ENCODE measurements around the gene ITPKC. TPM values are rescaled to one million over a fixed set of nuclear protein-coding genes. Genes with fewer than 3 reads are reported as not detected.

Gene ITPKC
- total and polyA plus RNA-seq, 10 of the 15 experiments (the other 5 are each of a cell fraction or from before 2014, with no cell fraction given), result 0.03 to 6.4 (median 3.5) TPM

DNA sequence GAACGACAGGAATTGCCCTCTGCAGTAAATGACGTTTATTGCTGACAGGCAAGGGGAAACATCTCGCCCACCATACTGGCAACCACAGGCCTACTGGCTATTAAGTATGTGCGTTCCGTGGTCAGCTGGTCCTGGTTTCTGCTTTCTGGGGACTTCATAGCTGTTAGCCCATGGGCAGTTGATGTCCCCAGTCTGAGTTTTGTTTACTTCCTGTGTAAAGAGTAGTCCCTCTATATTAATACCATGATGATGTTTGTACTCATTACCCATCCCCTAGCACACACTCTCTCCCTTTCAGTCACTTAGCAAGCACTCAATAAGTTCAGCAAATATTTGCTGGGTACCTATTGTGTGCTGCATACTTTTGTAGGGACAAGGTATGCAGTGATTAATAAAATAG, 52.0 kb downstream of the ITPKC start:
- H3K9ac ChIP-seq (ENCODE audit: control insufficient read depth, insufficient read depth, low read length), result no peak overlapping the region
- ChIA-PET RAD21 (ENCODE audit: unreplicated experiment) (no interaction called here), CTCF (no interaction called here), POLR2A (no interaction called here), SMC1A (ENCODE audit: uncharacterized antibody, unreplicated experiment) (interaction anchor here (2.3 to 11.2 kb wide), 2 partner anchors 9 to 16 kb away, joined by 5 to 256 read pairs; partner anchors contain the start of genes ACTMAP, RAB4B and SNRPA)
- BruUV-seq (replicated peaks), result no TSS peak
- H3K36me3 ChIP-seq (ENCODE audit: control insufficient read depth in 2 of 2, insufficient read depth in 2 of 2, low read length in 1 of 2), result peaks cover 15 to 16% of the 10 kb centered on the region in 2 experiments; a peak in 3 of 4 replicates
- in situ Hi-C loops (cut with MboI) (no loop called here), intact Hi-C loops (cut with micrococcal nuclease; ENCODE audit: unreplicated experiment) (no loop called here)
- no peak for FAIRE-seq
- DNase-seq (ENCODE audit: low read depth, low spot score), result no peak
- H3K4me2 ChIP-seq (ENCODE audit: control insufficient read depth, insufficient read depth), result no peak overlapping the region
- WGBS (ENCODE audit: insufficient coverage, insufficient replicate concordance, low lambda C conversion rate, missing lambda C conversion rate), result 65% methylated on average over 5 of the region's 5 CpGs
- H3K9me3 ChIP-seq (replicated peaks; ENCODE audit: control insufficient read depth, insufficient read depth, low read length), result peaks cover 2% of the 10 kb centered on the region
- H3K27me3 ChIP-seq (replicated peaks in 1 of 2; ENCODE audit: control insufficient read depth in 2 of 2, insufficient read depth in 2 of 2, low read length in 1 of 2), result no peaks in the 10 kb centered on the region
- H3K4me3 ChIP-seq, result no peak overlapping the region
- H3K4me1 ChIP-seq (ENCODE audit: control insufficient read depth, insufficient read depth, low read length), result no peaks in the 10 kb centered on the region
- H3K79me2 ChIP-seq (ENCODE audit: control insufficient read depth, insufficient read depth, low read length), result no peaks in the 10 kb centered on the region
- H3K27ac ChIP-seq (ENCODE audit: control insufficient read depth, insufficient read depth), result no peak overlapping the region
- no peaks in the 10 kb centered on the region for H4K20me1 ChIP-seq (ENCODE audit: control insufficient read depth, insufficient read depth)
- no peak for ATAC-seq
- no peak overlapping the region for H2AFZ ChIP-seq (ENCODE audit: control insufficient read depth, low read depth, low read length)
- TF ChIP-seq CREM (IDR thresholded peaks at IDR 0.05; ENCODE audit: low read depth) (no peak), PKNOX1 (IDR thresholded peaks at IDR 0.05) (no peak), NR2C2 (IDR thresholded peaks at IDR 0.05; ENCODE audit: borderline replicate concordance, control insufficient read depth, insufficient read length, low read depth) (no peak), BCL3 (IDR thresholded peaks at IDR 0.05; ENCODE audit: borderline replicate concordance, insufficient read depth, low read depth, low read length, poor library complexity, severe bottlenecking) (no peak), DPF2 (IDR thresholded peaks at IDR 0.05) (no peak), USF1 (IDR thresholded peaks at IDR 0.05; ENCODE audit: borderline replicate concordance, extremely low read length, insufficient read depth, low read depth, low read length) (no peak), MEF2A (IDR thresholded peaks at IDR 0.05; ENCODE audit: insufficient read depth, low read depth, low read length) (no peak), TAF1 (IDR thresholded peaks at IDR 0.05; ENCODE audit: borderline replicate concordance, low read depth, low read length) (no peak), SMC3 (IDR thresholded peaks at IDR 0.05; ENCODE audit: borderline replicate concordance, low read length) (no peak), TARDBP (IDR thresholded peaks at IDR 0.05; ENCODE audit: borderline replicate concordance) (no peak)
- TF ChIP-seq, protein P1, sequence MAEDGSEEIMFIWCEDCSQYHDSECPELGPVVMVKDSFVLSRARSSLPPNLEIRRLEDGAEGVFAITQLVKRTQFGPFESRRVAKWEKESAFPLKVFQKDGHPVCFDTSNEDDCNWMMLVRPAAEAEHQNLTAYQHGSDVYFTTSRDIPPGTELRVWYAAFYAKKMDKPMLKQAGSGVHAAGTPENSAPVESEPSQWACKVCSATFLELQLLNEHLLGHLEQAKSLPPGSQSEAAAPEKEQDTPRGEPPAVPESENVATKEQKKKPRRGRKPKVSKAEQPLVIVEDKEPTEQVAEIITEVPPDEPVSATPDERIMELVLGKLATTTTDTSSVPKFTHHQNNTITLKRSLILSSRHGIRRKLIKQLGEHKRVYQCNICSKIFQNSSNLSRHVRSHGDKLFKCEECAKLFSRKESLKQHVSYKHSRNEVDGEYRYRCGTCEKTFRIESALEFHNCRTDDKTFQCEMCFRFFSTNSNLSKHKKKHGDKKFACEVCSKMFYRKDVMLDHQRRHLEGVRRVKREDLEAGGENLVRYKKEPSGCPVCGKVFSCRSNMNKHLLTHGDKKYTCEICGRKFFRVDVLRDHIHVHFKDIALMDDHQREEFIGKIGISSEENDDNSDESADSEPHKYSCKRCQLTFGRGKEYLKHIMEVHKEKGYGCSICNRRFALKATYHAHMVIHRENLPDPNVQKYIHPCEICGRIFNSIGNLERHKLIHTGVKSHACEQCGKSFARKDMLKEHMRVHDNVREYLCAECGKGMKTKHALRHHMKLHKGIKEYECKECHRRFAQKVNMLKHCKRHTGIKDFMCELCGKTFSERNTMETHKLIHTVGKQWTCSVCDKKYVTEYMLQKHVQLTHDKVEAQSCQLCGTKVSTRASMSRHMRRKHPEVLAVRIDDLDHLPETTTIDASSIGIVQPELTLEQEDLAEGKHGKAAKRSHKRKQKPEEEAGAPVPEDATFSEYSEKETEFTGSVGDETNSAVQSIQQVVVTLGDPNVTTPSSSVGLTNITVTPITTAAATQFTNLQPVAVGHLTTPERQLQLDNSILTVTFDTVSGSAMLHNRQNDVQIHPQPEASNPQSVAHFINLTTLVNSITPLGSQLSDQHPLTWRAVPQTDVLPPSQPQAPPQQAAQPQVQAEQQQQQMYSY (CRISPR knock-in tag; IDR thresholded peaks at IDR 0.05), result no peak
- TF ChIP-seq, protein P2, sequence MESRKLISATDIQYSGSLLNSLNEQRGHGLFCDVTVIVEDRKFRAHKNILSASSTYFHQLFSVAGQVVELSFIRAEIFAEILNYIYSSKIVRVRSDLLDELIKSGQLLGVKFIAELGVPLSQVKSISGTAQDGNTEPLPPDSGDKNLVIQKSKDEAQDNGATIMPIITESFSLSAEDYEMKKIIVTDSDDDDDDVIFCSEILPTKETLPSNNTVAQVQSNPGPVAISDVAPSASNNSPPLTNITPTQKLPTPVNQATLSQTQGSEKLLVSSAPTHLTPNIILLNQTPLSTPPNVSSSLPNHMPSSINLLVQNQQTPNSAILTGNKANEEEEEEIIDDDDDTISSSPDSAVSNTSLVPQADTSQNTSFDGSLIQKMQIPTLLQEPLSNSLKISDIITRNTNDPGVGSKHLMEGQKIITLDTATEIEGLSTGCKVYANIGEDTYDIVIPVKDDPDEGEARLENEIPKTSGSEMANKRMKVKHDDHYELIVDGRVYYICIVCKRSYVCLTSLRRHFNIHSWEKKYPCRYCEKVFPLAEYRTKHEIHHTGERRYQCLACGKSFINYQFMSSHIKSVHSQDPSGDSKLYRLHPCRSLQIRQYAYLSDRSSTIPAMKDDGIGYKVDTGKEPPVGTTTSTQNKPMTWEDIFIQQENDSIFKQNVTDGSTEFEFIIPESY (IDR thresholded peaks at IDR 0.05), result no peak

Data from GM12878 (cell line).